Activated naive CD4-positive, alpha-beta T cell treated with anti-CD3 and anti-CD28 coated beads, Interleukin-2, amount 50 U/mL, for 16 hours (primary cell): ENCODE data around the gene RAB40C.
A peak's percentile ranks its signal among the peaks of the same experiment; 100 is the strongest.

Experiments used
- DNase-seq: peaks from one replicate; pipeline ENCODE4 v3.0.0-alpha.2; 2020

RAB40C gene

DNA sequence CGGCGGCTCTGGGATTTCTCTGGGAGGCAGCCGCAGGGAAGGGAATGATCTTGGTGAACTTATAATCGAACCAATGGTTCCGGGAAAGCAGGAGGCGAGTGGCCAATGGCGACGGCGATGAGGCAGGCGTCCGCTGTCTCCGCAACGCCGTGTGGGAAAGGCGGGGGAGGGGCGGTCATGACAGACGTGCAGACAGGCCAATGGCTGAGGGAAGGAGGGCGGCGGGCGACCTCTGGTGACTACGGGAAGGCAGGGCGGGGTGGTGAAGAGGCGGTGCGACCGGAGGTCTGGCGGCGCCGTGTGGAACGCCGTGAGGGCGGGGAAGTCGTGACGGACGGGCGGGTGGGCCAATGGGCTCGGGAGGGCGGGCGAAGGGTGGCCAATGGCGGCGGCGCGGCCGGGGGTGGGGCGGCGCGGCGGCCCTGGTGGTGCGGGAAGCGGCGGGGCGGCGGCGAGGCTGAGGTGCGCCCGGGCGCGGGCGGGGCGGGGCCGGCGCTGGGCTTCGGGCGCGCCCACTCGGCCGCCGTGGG lies at the start of gene RAB40C:
Gene RAB40C (plus strand): TSS at position 409 of the 530 bp plus-strand sequence. CDS start 226 bp downstream, outside the sequence.
- peak; percentile 99 for DNase-seq

DNA sequence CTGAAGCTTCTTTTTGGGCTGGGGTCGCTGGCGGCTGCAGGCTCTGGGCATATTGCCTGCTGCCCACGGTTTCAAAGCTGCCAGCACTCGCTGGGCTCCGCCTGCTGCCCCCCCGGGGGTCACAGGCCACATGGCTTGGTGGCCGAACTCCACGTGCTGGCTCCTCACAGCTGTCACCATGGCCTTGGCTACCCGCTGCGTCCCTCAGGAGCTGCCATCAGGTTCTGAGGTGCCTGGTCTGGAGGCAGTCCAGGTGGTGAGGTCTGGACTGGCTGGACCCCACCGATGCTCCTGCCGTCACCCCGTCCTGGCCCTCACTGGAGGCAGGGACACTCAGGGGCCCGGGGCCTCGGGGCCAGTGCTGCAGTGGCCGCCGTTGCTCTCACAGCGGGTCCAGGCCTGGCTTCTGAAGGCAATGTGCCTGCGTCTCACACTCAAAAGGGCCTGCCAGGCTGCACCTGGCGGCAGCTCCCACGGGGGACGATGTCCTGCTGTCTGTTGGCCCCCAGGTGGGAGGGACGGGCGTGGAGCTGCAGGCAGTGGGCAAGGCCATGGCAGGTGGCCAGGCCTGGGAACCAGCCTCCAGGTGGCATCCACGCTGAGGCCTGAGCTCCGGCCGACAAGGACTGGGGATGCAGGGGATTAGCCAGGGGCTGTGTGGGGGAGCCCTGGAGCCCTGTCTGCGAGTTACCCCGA lies 49.1 kb upstream of the RAB40C start:
- DNase-seq = no peak

- no peak for DNase-seq
Measured at GRCh38 chr16:543301-544164, 46.3 kb upstream of the RAB40C start.

- DNase-seq = no peak
Measured at GRCh38 chr16:544517-544916, 45.3 kb upstream of the RAB40C start.

GRCh38 chr16:546909-547770 lies 42.7 kb upstream of the RAB40C start:
- peak; percentile 53 for DNase-seq

DNA sequence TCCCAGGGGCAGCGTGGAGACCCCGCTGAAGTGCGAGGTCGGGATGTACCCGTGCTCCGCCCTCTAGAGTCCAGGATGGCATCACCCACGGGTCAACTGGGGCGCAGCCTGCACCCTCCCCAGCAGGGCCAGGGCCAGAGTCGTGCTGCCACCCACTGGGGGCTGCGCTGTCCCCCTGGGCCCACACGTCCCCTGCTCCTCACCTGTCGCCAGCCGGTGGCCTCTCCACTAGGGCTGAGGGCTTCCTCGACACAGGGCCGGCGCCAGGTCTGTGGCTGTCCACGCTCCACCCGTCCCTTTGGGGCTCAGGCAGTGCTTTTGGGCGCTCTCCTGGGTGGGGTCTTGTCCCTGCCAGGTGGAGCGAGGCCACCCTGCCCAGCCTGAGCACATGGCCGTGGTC lies 41.3 kb upstream of the RAB40C start:
- DNase-seq = no peak

GRCh38 chr16:549544-550263 lies 40.2 kb upstream of the RAB40C start:
- DNase-seq = no peak

DNA sequence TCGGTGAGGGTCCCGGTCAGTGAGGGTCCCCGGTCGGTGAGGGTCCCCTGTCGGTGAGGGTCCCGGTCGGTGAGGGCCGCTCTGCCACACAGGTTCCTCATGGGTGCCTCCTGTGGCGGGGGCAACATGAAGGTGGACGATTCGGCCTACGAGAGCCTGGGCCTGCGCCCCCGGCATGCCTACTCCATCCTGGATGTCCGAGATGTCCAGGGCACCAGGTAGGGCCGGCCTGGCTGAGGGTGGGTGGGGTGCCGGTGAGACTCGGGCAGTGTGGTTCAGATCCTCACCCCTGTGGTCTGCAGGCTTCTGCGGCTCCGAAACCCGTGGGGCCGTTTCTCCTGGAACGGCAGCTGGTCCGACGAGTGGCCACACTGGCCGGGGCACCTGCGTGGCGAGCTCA lies 38.7 kb upstream of the RAB40C start:
- no peak for DNase-seq

GRCh38 chr16:552171-552570 lies 37.7 kb upstream of the RAB40C start:
- no peak for DNase-seq

- no peak for DNase-seq
Measured at GRCh38 chr16:553601-554296, 36.1 kb upstream of the RAB40C start.

DNA sequence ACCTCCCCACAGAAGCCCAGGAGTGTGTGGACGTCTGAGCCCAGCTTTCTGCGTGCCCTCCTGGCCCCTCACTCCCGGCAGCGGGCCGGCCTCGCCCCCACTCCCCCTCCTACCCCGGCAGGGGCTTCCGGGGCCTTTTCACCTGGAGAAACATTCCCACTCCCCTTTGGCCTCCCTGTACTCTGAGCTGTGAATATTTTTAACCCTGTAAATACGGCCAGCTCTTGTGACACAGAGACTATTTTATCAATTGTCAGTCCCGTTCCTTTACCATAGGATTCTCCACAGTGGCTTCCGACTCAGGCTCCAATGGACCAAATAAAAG lies 35.6 kb upstream of the RAB40C start:
- DNase-seq = no peak

DNA sequence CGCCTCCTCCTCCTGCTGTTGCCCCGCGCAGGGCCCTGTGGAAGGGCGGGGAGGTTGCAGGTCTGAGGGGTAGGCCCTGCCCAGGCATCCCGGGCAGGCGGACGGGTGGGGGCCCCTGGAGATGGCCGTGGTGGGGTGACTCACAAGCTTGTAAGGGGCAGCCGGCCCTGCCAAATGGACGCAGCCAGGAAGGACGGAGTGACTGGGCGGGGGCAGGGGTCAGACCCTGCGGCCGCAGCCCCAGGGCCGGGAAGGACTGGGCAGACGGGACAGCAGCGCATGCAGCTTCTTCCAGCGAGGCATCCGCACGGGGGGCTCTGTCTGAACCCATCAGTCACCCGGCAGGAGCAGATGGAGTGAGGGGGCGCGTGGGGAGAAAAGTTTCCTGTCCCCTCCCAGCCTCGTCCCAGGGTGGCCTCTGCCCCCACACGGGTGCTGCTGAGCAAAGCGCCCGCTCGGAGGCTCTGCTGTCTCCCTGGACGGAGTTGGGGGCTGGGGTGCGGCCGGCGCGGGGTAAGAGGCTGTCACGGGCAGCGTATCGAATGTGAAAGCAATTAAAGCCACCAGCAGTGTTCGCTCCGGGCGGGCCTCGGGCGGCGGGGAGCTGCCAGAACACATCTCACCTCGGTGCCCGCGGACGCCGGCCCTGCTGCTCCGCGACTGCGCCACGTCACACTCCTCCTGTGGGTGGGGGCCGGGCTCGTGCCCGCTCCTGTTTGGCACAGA lies 35.1 kb upstream of the RAB40C start:
- no peak for DNase-seq

DNA sequence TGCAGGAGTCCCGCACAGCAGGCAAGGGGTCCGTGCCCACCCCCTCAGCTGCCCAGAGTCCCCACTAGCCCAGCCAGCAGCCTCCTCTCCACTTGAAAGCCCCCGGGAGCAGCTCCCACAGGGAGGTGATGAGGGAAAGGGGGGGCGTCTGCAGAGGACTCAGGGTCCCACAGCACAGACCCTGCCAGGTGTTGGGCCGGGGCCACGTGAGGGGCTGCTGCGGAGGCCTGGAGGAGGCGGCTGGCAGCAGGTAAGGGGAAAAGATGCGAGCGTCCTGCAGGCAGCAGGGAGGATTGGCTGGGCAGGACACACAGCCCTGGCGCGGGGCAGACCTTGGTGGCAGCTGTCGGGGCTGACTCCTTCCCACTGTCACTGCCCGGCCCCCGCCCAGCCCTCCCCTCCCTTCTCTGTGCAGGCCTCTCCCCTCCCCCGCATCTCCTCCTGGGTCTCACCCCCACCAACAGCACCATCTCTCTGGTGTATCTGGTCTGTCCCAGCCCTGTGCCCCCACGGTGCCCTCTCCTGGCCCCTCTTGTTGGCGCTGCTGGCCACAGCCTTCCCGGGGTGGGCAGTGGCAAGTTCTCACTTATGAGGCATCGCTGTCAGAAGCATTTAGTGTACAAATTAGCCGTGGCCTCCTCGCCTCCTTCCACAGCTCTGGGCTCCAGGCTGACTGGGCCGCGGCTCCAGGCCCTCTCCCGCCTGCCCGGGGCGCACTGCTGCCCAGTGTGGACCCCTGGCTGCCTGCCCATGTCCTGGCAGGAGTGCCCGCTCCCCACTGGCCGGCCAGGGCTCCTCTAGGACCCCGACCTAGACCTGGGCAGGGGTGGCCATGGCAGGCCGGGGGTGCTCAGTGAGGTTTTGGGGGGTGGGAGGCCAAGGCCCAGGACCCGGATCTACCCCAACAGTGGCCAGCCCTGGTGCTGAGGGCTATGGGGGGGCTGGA lies 34.1 kb upstream of the RAB40C start:
- DNase-seq = no peak

DNA sequence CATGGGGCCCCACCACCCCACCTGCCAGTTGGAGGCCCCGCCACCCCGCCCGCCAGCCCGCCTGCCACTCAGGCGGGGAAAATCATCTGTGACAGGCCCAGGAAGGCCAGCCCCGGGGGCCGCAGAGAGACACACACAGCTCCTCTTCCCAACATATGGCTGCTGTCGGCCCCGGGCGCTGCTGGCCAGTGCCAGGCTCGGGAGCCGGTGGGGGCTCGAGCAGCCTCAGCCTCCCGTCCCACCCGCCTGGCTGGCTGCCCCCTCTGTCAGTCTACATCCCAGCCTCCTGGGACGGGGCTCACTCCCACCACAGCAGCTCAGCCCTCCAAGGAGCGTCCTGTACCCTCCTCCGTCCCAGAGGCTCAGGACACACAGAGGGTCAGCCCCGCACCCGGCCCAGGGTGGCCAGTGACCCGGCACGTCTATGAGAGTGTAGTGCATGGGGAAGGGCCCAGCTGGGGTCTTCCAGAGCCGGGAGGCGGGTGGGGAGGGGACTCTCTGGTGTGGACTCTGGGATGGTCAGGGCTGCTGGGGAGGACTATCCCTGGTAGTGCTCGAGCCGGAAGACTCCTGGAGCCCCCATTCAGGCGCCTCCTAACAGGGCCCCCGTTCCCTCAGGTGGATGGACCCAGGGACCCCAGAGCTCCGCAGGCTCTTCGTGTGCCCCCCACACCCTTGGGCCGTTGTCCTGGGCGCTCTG lies 33.2 kb upstream of the RAB40C start:
- DNase-seq = no peak

GRCh38 chr16:557463-558297 lies 32.2 kb upstream of the RAB40C start:
- no peak for DNase-seq

- DNase-seq = no peak
Measured at GRCh38 chr16:558298-559020, 31.4 kb upstream of the RAB40C start.

DNA sequence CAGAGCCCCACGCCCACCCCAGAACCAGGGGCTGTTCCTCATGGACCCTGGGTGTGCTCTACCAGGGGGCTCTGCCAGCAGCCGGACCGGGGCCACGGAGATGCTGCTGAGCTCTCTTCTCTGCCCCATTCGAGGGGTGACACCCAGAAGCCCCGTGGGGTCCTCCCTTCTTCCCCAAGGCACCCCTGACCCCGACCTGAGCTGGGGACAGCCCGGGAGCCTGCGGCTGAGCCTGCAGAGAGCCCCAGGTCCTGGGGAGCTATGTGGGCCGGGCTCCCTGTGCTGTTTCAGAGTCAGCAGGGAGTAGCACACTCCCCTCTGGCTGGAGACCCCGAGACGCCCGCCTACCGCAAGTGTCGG lies 30.9 kb upstream of the RAB40C start:
- DNase-seq = no peak
